ENCODE measurements around the gene RAB44. TPM values are rescaled to one million over a fixed set of nuclear protein-coding genes. Genes with fewer than 3 reads are reported as not detected.

Gene RAB44
- total and polyA plus RNA-seq, 9 of the 15 experiments (the other 6 are each of a cell fraction or from before 2014, with no cell fraction given) = not detected

GRCh38 chr6:36666287-36666686 is 31.3 kb upstream of the RAB44 start (continued):
- no peak for TF ChIP-seq CBX3 (IDR thresholded peaks at IDR 0.05; ENCODE audit: borderline replicate concordance in 1 of 2, low read length in 2 of 2)
- TF ChIP-seq MCM7 (IDR thresholded peaks at IDR 0.05) = no peak
- TF ChIP-seq TGIF2 (CRISPR knock-in tag; IDR thresholded peaks at IDR 0.05) = no peak
- TF ChIP-seq BRF2 (IDR thresholded peaks at IDR 0.05; ENCODE audit: borderline replicate concordance, insufficient read depth, insufficient read length) = no peak
- TF ChIP-seq OTX1 (CRISPR knock-in tag; IDR thresholded peaks at IDR 0.05) = no peak
- no peak for TF ChIP-seq SRSF7 (optimal IDR thresholded peaks at IDR 0.05; ENCODE audit: low read depth, low read length)
- TF ChIP-seq RBM25 (IDR thresholded peaks at IDR 0.05; ENCODE audit: low read depth, low read length, severe bottlenecking) = no peak
- TF ChIP-seq SUPT5H (IDR thresholded peaks at IDR 0.05) = no peak
- TF ChIP-seq NFE2L1 (tag; IDR thresholded peaks at IDR 0.05; ENCODE audit: borderline replicate concordance, low read depth) = no peak
- no peak for TF ChIP-seq SAFB (IDR thresholded peaks at IDR 0.05; ENCODE audit: borderline replicate concordance, low read depth, low read length)
- TF ChIP-seq CCNT2 (IDR thresholded peaks at IDR 0.05; ENCODE audit: borderline replicate concordance, extremely low read depth, insufficient read length, low read depth, low read length) = no peak
- no peak for TF ChIP-seq ETV6 (IDR thresholded peaks at IDR 0.05; ENCODE audit: borderline replicate concordance in 1 of 2, low read depth in 2 of 2, low read length in 1 of 2)
- no peak for TF ChIP-seq ETV6 (CRISPR knock-in tag; IDR thresholded peaks at IDR 0.05; ENCODE audit: borderline replicate concordance)

All from K562 (cell line).